Esophagus squamous epithelium (tissue), 5 donors: ENCODE data around the gene CTDSPL2. TPM values are rescaled to one million over a fixed set of nuclear protein-coding genes. Genes with fewer than 3 reads are reported as not detected.

Experiments used
- DNase-seq: peaks from one replicate; lab custom pipeline; 2025; lab: John Stamatoyannopoulos, UW
- H3K27ac ChIP-seq, 4 donors: fragments of 200-600 bp; sonication (generic); one replicate each; pipeline ENCODE4 v1.5.1; 2016 to 2019; ENCODE audit warnings: mild to moderate bottlenecking in 1 of 4
- H3K27me3 ChIP-seq, 4 donors: fragments of 200-600 bp; sonication (generic); 1 replicate in 3 of 4; 2 replicates in 1 of 4; pipeline versions ENCODE4 v1.5.1 to v1.6.0; 2017 to 2021; ENCODE audit warnings: antibody characterized with exemption in 1 of 4
- H3K36me3 ChIP-seq, 3 donors: fragments of 200-600 bp; sonication (generic); one replicate each; pipeline ENCODE4 v1.5.1; 2016 to 2019
- H3K4me1 ChIP-seq, 3 donors: fragments of 200-600 bp; sonication (generic); one replicate each; pipeline ENCODE4 v1.5.1; 2017 to 2019
- H3K4me3 ChIP-seq, 4 donors: fragments of 200-600 bp; sonication (generic); 1 replicate in 3 of 4; 2 replicates in 1 of 4; pipeline ENCODE4 v1.5.1; 2016 to 2019; ENCODE audit warnings: mild to moderate bottlenecking in 2 of 4, moderate library complexity in 1 of 4
- H3K9me3 ChIP-seq, 3 donors: fragments of 200-600 bp; sonication (generic); one replicate each; pipeline ENCODE4 v1.5.1; 2016 to 2019
- CTCF ChIP-seq, 6 experiments: fragments of 450-650 bp in 4 of 6; fragments of 200-600 bp in 2 of 6; sonication (generic) in 2 of 6; IDR thresholded peaks; one replicate each; pipeline ENCODE4 v1.5.1; 2016 to 2019; ENCODE audit warnings: antibody characterized with exemption in 6 of 6, mild to moderate bottlenecking in 4 of 6, moderate library complexity in 4 of 6
- POLR2A ChIP-seq, 4 donors: fragments of 450-650 bp; IDR thresholded peaks; one replicate each; pipeline ENCODE4 v1.6.1; 2017; ENCODE audit warnings: antibody characterized with exemption in 4 of 4, mild to moderate bottlenecking in 4 of 4, moderate library complexity in 3 of 4
- WGBS, 2 donors: methylation state at CpG; one replicate each; pipeline ENCODE4 v1.1.5; 2018; 5-methylcytosine and 5-hydroxymethylcytosine counted together
- intact Hi-C: fragments of 100-400 bp; cut with DNase I; formaldehyde crosslinking; loops from one replicate; pipeline ENCODE4 v1.15.0; 2022
- total RNA-seq, 4 donors: library from RNA; depleted of rRNA; stranded (reverse); fragments of >200 nt; gene quantifications; one replicate each; pipeline ENCODE4 v1.1.0, GENCODE V29; 2016
- donor health status: DM: yes; HTN: yes; CAD: no.

The CTDSPL2 gene
- total RNA-seq, result 10 to 100 TPM; 23.4 to 43.9 (median 27.0) TPM

- H3K9me3 ChIP-seq, result no peaks in the 10 kb centered on the region
- H3K36me3 ChIP-seq, result peaks cover 0 to 7% (median 0%) of the 10 kb centered on the region in 3 donors
- H3K4me1 ChIP-seq, result peaks cover 0 to 43% (median 19%) of the 10 kb centered on the region in 3 donors
- 0 to 1% methylated on average over 13 to 32 of the region's 53 CpGs for WGBS, 2 donors
- peak within 1 kb of the TSS; percentile 91 to 97 (median 94) for H3K27ac ChIP-seq
- no peaks in the 10 kb centered on the region for H3K27me3 ChIP-seq
- peak; percentile 83 for DNase-seq
- intact Hi-C loops, result no loop called here
- TF ChIP-seq POLR2A (IDR thresholded peaks at IDR 0.05) (peak in 2 of 4 donors; percentile 43 to 68), CTCF (IDR thresholded peaks at IDR 0.05) (peak; percentile 10 to 39 (median 23))
- peak within 1 kb of the TSS; percentile 62 to 98 (median 84) for H3K4me3 ChIP-seq
Measured at GRCh38 chr15:44426975-44427755, at the start of gene CTDSPL2. CTDSPL2 (plus strand) TSS chr15:44427629; CDS start chr15:44459015, 31,386 bp downstream.

GRCh38 chr15:44381236-44381635 is 46.2 kb upstream of the CTDSPL2 start:
- DNase-seq, result no peak
- Histone ChIP-seq H3K27ac (no peak overlapping the region), H3K36me3 (peaks cover 0 to 37% (median 4%) of the 10 kb centered on the region in 3 donors), H3K4me3 (no peak overlapping the region), H3K4me1 (peaks cover 0 to 9% (median 0%) of the 10 kb centered on the region in 3 donors), H3K9me3 (no peaks in the 10 kb centered on the region), H3K27me3 (no peaks in the 10 kb centered on the region)
- intact Hi-C loops, result no loop called here
- TF ChIP-seq CTCF (IDR thresholded peaks at IDR 0.05), result no peak
- TF ChIP-seq POLR2A (IDR thresholded peaks at IDR 0.05), result no peak

GRCh38 chr15:44385344-44385942 is 42.0 kb upstream of the CTDSPL2 start:
- no peak for DNase-seq
- intact Hi-C loops, result no loop called here
- no peaks in the 10 kb centered on the region for H3K9me3 ChIP-seq
- H3K27ac ChIP-seq, result no peak overlapping the region
- 47 to 53% methylated on average over 1 of the region's 1 CpG for WGBS, 2 donors
- no peak overlapping the region for H3K4me3 ChIP-seq
- peaks cover 0 to 59% (median 2%) of the 10 kb centered on the region in 3 donors for H3K36me3 ChIP-seq
- peaks cover 0 to 9% (median 0%) of the 10 kb centered on the region in 3 donors for H3K4me1 ChIP-seq
- TF ChIP-seq CTCF (IDR thresholded peaks at IDR 0.05) (no peak), POLR2A (IDR thresholded peaks at IDR 0.05) (no peak)
- H3K27me3 ChIP-seq, result no peaks in the 10 kb centered on the region

- whole genome bisulfite sequencing, 2 donors, result 90 to 94% methylated on average over 3 of the region's 3 CpGs
Measured at GRCh38 chr15:44394062-44394461, 33.4 kb upstream of the CTDSPL2 start.

More at GRCh38 chr15:44394062-44394461, 33.4 kb upstream of the CTDSPL2 start:
- DNase-seq, result no peak
- TF ChIP-seq CTCF (IDR thresholded peaks at IDR 0.05), result no peak
- TF ChIP-seq POLR2A (IDR thresholded peaks at IDR 0.05), result no peak
- no peak overlapping the region for H3K4me3 ChIP-seq
- no peak overlapping the region for H3K27ac ChIP-seq
- H3K27me3 ChIP-seq, result no peaks in the 10 kb centered on the region
- intact Hi-C loops, result no loop called here
- no peaks in the 10 kb centered on the region for H3K4me1 ChIP-seq
- no peaks in the 10 kb centered on the region for H3K9me3 ChIP-seq
- H3K36me3 ChIP-seq, result peaks cover 0 to 39% (median 0%) of the 10 kb centered on the region in 3 donors
